RWPE1 (cell line): ENCODE measurements around the gene FUT6.
"Not testable (repeated sequence)": the region's sequence is repeated elsewhere in the genome, so short reads cannot be mapped to it uniquely, and the experiment has no call there.

Experiments
- CTCF ChIA-PET: fragments of 350-600 bp; sonication (Branson Sonifier 250); formaldehyde crosslinking; extraction: SDS; loops from one replicate; lab custom pipeline; 2021; lab: Yijun Ruan, JAX
- POLR2A ChIA-PET: fragments of 400-600 bp; formaldehyde crosslinking; extraction: SDS; loops from one replicate; lab custom pipeline; 2020; ENCODE audit warnings: antibody characterized with exemption; ENCODE audit not compliant: low non-redundant PET; lab: Yijun Ruan, JAX
- DNase-seq: peaks from one replicate; pipeline ENCODE4 v3.0.0; 2012; ENCODE audit warnings: low spot score
- H3K27ac ChIP-seq: fragments of 450-650 bp; 2 replicates; pipeline ENCODE4 v1.5.1; 2017
- CTCF ChIP-seq: fragments of 450-650 bp; conservative IDR thresholded peaks from 2 replicates; pipeline ENCODE4 v1.5.1; 2017; ENCODE audit warnings: low read depth, mild to moderate bottlenecking

FUT6 gene

DNA sequence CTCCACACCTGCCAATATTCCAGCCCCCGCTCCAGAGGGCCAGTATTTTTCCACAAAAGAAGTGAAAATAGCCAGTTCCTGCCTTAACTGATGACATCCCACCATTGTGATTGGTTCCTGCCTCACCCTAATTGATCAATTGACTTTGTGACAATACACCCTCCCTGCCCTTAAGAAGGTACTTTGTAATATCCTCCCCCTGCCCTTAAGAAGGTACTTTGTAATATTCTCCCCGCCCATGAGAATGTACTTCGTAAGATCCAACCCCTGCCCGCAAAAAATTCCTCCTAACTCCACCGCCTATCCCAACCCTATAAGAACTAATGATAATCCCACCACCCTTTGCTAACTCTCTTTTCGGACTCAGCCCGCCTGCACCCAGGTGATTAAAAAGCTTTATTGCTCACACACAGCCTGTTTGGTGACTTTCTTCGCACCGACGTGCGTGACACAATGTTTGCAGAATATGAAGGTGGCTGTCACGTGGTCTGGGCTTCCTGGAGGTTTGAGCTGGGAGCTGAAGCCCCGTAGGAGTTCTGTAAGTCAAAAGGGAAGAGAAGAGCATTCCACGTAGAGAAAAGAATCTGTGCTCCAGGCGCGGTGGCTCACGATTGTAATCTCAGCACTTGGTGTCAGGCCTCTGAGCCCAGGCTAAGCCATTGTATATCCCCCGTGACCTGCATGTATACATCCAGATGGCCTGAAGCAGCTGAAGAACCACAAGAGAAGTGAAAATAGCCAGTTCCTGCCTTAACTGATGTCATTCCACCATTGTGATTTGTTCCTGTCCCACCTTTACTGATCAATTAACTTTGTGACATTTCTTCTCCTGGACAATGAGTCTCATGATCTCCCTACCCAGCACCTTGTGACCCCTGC, 17.9 kb upstream of the FUT6 start:
- TF ChIP-seq CTCF: no peak
- no peak for DNase-seq
- CTCF ChIA-PET: interaction anchor here (0.6 kb wide), 1 partner anchor 27 kb away, joined by 4 read pairs; no protein-coding TSS in a partner anchor
- no peak overlapping the region for H3K27ac ChIP-seq
- POLR2A ChIA-PET: no interaction called here

GRCh38 chr19:5855151-5855550, 15.6 kb upstream of the FUT6 start:
- POLR2A ChIA-PET, DNase-seq, CTCF ChIA-PET, H3K27ac ChIP-seq: not testable (repeated sequence)

DNA sequence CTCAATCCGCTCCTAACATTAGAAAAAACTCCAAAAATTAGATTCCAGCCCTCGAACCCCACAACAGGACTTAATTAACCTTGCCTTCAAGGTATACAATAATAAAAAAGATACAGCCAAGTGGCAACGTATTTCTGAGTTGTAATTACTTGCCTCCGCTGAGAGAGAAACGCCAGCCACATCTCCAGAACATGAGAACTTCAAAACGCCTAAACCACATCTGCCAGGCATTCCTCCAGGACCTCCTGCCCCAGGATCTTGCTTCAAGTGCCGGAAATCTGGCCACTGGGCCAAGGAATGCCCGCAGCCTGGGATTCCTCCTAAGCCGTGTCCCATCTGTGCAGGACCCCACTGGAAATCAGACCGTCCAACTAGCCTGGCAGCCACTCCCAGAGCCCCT, 14.6 kb upstream of the FUT6 start:
- CTCF ChIA-PET: not testable (repeated sequence)

DNA sequence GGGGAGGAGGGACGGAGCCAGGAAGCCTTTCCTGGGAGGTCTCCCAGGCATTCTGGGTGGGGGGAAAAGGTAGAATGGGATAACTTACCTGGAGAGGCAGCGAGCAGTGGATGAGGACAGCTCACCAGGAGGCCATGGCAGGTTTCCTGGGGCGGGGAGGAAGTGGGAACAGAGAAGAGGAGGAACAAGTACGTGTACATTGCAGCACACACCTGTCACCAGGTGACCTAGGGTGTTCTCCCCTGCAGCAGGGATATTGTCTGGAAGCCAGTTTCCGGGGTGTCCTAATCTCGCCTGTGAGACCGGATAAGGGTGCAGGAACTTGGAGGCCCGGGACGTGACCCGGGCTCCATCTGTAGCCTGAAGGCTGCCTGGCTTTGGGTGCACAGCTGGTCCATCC, 11.8 kb upstream of the FUT6 start, which contains the start of gene FUT3:
Gene FUT3, minus strand, starts transcription at position 148 of the 400 bp plus-strand sequence.
- peak; percentile 35 for DNase-seq
- POLR2A ChIA-PET: no interaction called here
- no peak for TF ChIP-seq CTCF
- no peak within 1 kb of the TSS for H3K27ac ChIP-seq
- CTCF ChIA-PET: interaction anchor here (0.9 kb wide), 1 partner anchor 47 kb away, joined by 3 read pairs; no protein-coding TSS in a partner anchor

More for the DNA sequence above, 14.6 kb upstream of the FUT6 start:
- DNase-seq, H3K27ac ChIP-seq, POLR2A ChIA-PET: not testable (repeated sequence)

GRCh38 chr19:5850743-5851293, 11.3 kb upstream of the FUT6 start:
- DNase-seq: peak; percentile 29
- no peak for TF ChIP-seq CTCF
- ChIA-PET CTCF (interaction anchor here (0.9 kb wide), 1 partner anchor 47 kb away, joined by 3 read pairs; no protein-coding TSS in a partner anchor), POLR2A (no interaction called here)
- no peak overlapping the region for H3K27ac ChIP-seq

- no peak overlapping the region for H3K27ac ChIP-seq
- no peak for DNase-seq
- POLR2A ChIA-PET: no interaction called here
- CTCF ChIA-PET: interaction anchor here (0.6 kb wide), 1 partner anchor 45 kb away, joined by 4 read pairs; no protein-coding TSS in a partner anchor
- no peak for TF ChIP-seq CTCF
These were observed 10.7 kb upstream of the FUT6 start for GRCh38 chr19:5850189-5850588.

- CTCF ChIA-PET, H3K27ac ChIP-seq, DNase-seq, POLR2A ChIA-PET: not testable (repeated sequence)
These were observed 9.1 kb upstream of the FUT6 start for GRCh38 chr19:5848621-5849020.

GRCh38 chr19:5847846-5848245, 8.3 kb upstream of the FUT6 start:
- DNase-seq, POLR2A ChIA-PET, H3K27ac ChIP-seq, CTCF ChIA-PET: not testable (repeated sequence)
